H4 (cell line): ENCODE measurements around the gene FGD1. TPM values are rescaled to one million over a fixed set of nuclear protein-coding genes. Genes with fewer than 3 reads are reported as not detected.

ENCODE experiments used
- DNase-seq: peaks from one replicate; pipeline ENCODE4 v3.0.0-alpha.2; 2015; ENCODE audit warnings: low spot score
- total RNA-seq: library from RNA; depleted of rRNA; stranded (reverse); fragments of >200 nt; shearing (Covaris generic); gene quantifications from 2 replicates; pipeline ENCODE4 v1.2.3, GENCODE V29; 2014

FGD1 gene
- total RNA-seq, 1 experiment from 2014 or later: 4.1 TPM

DNA sequence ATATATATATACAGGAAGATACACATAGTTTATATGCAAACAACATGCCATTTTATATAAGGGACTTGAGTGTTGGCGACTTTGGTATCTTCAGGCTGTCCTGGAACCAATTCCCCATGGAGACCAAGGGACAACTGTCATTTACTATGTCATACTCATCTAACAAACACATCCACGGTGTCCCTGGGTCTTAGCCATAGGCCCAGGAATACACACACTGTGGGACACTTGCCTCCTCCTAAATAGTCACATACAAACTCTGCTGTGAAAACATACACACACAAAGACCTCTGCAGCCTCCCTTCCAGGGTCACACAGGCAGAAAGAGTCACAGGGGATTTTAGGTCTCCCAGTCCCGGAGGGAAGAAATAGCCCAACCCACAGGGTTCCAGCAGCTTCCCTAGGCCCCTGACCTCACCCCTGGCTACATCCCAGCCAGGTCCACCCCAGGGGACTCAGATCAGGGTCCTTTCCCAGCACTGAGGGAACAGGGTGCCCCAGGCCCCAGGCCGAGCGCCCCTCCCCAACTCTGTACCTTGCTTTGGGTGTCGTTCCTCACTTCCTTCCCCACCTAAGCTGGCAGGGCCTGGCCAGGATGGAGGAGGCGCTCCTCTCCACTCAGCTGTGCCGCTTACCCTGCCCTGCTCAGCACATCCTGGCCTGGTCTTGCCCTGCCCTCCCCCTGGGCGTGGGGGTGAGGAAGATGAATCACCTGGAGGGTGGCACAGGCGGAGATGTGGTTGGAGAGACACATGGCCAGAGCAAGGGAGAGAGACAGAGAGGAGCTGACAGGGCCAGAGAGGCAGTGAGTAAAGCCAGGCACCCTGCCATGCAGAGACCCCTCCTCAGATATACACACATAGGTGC, 21.8 kb downstream of the FGD1 start:
- DNase-seq: peak; percentile 21

DNA sequence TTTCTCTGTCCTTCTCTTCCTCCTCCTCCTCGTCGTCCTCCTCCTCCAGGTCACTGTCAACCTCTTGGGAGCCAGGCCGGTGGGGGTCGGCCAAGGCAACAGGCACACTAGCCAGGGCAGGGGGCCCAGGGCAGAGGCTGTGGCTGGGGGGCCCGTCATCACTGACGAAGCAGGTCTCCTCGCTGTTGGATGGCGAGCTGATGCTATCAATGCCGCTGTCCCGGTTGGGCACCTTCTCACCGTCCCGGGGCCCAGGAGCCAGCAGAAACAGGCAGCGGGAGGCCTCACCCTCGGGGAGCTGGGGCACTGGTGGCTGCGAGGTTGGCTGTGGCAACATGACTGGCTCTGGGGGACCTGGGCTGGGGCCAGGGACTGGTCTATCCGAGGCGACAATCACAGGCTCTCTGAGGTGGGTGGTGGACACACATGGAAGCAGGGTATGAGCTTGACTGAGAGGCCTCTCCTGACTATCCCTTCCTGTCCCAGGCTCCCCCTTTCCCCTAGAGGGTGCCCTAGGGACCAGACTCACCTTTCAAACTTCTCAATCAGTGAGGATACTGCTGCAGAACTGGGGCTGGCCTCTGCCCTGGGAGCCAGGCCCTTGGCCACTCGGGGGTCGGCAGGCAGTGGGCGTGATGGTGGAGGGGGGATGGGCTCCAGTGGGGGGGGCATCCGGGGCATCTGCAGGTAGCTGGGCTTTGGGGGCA, 25.8 kb downstream of the FGD1 start:
- no peak for DNase-seq

DNA sequence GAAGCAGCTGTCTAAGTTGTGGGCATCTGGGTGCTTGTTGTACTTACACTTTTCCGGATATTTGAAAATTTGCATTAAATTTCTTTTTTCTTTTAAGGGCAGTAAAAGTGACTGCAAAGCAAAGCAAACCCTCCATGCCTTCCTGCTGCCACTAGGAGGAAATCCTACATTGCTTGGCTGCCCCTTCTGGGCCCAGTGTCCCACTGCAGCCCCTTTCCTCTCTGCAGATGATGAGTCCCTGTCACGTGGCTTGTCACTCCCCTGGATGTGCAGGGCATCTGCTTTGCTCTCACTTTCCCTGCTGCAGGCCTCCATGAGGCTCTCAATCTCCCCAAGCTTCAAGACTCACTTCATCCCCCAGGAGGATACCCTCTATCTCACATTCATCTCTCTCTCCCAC, 43.1 kb downstream of the FGD1 start:
- no peak for DNase-seq

DNA sequence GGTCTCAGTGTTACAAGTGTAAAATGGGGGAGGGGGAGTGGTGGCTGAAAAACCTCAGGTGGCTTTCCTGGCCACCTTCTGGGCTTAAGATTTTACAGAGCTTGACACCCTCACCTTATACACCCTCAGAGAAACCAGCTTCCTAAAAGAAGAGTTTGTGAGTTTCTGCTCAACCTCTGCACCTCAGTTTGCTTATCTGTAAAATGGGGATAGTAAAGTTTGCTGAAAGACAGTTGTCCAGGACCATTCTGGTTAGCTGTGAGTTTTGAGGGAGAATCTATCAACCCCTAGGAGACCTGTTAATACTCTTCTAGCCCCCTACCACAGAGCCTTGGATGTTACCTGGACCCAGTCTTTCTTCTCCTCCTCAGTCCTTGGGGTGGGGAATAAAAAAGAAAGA, 46.1 kb downstream of the FGD1 start:
- no peak for DNase-seq

DNA sequence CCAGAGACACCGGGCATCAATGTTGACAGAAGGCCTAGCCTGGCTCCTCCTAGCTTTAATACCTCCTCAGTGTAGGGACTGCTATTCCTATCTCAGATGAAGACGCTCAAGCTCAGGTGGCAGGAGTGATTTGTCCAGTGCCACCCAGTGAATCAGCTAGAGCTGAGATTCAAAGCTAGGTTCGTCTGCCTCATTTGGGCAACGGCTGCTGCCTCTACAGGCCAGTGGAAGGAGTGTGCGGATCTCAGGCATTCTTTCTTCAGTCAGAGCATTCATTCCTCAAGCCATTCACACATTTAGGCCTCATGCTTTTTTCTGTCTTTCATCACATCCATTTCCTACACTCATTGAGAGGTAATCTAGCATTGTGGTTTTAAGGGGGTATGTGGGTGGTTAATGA, 48.6 kb downstream of the FGD1 start:
- DNase-seq: no peak

DNA sequence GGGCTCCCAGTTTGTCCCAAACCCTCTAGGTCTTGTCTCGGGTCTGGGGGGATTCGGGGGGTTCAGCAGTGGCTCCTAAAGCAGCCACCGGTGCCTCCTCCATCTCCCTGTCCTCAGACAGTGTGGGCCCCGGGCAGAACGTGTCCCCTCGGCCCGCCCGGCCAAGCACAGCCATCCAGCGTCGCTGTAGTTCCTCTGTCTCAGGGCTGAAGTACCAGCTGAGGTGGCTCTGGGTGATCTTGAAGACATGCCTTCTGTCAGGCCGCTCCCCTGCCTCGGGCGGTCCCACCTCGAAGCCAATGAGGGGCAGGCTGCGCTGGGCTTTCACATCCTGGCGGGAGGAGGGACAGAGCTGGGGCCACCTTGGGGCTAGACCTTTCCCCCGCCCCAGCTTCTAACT, 50.0 kb downstream of the FGD1 start:
- DNase-seq: no peak

DNA sequence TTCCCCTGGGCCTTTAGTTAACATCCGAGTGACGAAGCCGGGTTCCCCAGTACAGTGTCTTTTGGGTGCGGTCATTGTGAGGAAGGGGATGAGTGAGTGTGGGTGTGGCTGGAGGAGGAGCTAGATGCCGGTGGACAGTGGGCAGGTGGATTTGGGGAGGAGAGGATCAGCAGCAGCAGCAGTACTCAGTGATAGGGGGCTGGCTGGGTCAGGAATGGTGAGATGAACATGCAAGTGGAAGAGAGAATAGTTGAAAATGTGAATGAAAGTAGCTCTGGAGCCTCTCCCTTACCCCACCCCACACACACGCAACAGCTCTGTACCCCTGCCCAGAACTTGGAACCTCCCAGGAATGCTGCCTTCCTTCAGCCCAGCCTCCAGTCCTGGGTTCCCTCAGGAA, 51.3 kb downstream of the FGD1 start:
- DNase-seq: no peak

DNA sequence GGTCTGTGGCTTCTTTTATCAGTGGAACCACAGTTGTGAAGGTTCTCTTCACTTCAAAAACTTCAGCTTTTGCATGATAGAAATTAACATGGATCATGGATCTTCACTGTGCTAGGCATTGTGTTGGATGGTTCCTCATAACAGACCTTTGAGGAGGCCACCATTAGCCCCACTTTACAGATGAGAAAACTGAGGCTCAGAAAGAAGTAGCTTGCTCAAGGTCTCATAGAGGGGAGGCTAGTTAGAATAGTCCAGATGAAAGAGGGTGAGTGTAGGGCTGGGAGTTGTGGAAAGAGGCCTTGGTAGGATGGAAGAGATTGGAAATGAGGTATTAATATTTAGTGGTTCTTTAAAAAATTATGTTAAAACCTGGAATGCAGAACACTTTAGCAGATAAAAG, 53.2 kb downstream of the FGD1 start:
- DNase-seq: no peak

DNA sequence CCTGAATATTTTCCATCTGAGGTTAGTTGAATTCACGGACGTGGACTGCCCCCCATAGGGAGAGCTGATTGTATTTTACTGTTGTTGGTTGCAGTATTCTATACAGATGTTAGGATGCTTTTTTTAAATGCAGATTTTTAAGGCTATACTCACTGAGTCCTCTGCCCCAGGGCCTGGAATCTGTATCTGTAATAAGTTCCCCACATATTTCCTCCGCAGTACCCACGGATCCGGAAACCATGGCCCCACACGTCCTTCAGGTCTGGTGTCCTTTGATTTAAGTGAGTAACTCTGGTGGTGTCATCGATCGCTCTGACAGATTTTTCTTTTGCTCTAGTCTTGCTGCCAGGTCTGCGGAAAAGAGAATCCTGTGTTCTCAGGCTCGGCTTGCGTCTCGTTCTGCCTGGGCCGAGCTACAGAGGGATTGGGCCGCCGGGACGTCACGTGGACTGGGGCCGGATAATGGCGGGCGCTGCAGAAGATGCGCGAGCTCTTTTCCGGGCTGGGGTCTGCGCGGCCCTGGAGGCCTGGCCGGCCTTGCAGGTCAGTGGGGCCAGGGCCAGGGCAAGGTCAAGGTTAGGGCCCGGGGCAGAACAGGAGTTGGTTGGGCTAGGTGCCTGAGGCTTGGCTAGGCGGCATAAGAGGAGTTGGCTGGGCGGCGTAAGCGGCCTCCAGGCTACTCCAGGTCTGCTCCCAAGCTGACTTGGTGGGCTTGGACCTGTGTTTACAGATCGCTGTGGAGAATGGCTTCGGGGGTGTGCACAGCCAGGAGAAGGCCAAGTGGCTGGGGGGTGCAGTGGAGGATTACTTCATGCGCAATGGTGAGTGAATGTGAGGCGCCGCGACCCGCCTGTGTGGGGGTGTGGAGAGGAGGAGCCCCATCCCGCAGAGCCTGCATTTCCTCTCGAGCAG, 55.8 kb downstream of the FGD1 start, which contains the start of gene TSR2:
TSS of gene TSR2 (plus strand) at position 445 of the 912 bp plus-strand sequence. CDS start at position 463, 18 bp downstream.
- DNase-seq: peak; percentile 86

DNA sequence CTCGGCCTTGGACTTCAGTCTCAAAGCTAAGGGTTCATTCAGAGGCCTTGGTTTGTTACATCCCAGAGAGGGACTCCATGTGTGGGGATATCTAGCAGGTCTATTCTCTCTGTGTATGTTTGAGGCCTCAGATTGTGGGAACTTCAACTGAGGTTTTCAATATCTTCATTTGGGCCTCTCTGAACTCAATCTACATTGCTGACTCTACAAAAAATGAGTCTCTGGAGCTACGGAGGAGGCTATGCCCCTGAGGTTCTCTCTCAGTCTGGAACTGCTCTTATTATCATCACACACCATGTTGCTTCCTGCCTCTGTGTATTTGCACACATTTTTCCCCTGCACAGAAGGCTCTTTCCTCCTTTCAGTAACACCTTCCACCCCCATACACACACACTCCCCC, 60.9 kb downstream of the FGD1 start:
- no peak for DNase-seq

DNA sequence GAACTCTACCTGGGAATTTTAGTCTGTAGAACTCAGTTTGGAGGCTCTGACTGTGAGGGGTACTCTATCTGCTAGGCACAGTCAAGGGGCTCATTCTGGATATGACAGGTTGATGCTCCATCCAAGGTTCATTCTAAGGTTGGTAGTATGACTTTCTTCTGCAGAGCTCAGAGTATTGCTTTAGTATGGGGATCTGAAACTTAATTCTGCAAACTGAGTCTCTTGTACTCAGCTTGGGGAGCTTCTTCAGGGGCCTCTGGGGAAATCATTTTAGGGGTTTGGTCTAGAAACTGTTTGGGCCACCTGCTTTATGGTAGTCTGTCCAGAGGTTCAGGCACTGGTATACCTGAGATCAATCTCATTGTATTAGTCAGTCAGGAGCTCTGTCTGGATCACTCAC, 65.5 kb downstream of the FGD1 start:
- DNase-seq: no peak

DNA sequence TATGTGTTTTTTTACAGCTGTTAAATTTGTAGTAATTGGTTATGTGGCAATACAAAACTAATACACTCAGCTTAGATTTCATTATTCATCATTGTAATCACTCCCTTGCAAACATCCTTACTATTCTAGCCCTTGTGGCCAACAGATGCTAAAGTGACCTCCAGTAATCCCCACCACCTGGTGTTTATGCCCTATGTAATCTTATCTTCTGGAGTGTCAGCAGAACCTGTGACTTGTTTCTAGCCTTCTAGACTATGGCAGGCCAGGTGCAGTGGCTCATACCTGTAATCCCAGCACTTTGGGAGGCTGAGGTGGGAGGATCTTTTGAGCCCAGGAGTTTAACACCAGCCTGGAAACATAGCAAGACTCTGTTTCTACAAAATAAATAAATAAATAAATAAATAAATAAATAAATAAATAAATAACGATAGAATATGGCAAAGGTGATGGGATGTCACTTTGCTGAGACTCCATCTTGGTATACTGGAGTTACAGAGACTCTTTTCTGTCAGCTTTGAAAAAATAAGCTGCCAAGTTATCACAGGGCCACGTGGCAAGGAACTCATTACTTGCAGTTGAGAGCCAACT, 68.1 kb downstream of the FGD1 start:
- no peak for DNase-seq

DNA sequence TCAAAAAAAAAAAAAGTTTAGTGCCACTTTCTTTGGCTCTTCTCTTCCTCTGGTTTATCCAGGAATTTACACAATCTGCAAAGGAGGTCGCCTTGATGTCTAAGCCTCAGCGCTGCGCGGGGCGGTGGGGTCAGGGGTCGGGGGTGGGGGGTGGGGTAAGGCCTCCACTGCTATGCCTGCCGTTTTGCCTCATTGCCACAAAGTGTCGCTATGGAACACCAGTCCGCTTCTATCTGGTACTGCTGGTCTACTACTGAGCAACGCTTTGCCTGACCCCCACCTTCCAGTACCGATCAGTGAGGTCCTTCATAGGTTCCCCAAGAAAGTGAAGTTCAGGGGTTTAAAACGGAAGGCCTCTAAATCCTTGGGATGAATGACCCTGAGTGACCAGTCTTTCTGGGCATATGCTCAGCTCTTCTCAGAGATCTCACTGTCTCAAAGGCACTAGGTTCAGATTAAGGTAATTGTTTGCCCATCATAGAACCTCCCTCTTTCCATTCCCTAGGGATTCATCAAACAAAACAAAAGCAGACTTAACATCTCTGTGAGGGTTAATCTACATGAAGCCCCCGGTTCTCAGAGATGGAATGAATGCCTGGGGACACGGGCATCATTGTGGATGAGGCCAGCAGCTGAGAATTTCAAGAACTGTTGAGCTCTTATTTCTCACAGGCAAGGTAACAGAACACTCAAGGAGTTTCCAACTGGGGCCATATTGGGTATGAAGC, 72.7 kb downstream of the FGD1 start:
- DNase-seq: no peak

DNA sequence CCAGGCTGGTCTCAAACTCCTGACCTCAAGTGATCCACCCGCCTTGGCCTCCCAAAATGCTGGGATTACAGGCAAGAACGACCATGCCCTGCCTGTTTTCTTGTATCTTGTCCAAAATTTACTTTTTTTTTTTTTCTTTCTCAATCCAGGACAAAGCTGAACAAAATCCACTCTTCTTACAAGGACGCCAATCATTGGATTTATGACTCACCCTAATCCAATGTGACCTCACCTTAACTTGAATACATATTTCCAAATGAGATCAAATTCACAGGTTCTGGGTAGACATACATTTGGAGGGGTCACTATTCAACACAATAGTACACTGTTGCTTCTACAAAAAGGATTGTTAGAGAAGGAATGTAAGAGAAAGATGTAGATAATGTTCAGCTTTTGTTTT, 73.9 kb downstream of the FGD1 start:
- DNase-seq: no peak

DNA sequence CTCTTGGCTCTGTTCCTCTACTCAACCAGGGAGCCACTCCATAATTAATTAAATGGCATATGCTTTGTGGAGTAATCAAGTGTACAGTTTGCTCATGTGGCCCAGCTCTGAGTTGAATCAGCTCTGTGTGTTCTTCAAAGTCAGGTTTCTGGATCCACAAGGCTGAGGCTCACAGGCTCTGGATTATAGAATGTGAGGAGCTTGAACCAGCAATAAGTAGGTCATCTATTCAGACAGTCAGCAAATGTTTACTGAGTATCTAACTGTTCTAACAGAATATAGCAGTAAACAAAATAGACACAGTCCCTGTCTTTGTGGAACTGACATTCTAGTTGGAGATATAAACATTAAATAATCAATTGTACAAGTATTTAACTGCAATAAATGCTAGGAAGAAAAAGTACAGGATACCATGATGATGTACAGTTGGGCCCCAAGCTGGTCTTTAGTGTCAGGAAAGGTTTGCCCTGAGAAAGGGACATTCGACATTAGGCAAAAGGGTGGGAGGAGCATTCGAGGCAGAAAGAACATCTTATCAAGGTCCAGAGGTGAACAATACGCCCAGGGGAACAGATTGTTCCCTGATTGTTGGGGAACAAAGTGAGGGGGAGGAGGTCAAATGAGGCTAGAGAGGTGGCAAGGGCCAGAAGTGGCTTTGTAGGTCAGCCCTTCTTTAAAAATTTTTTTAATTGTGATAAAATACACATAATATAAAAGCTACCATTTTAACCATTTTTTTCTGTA, 76.3 kb downstream of the FGD1 start:
- DNase-seq: no peak

DNA sequence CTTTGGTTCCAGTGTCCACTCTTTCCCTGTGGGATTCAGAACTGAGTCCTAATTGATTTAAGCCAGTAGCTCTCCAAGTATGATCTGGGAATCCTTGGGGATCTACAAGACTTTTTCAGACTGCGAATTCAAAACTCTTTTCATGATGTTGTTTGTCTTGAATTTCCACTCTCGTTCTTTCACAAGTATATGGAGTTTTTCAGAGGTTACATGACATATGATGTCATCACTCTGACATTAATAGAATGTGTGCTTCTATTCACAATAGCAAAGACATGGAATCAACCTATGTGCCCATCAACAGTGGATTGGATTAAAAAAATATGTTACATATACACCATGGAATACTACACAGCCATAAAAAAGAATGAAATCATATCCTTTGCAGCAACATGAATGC, 79.1 kb downstream of the FGD1 start:
- DNase-seq: no peak

DNA sequence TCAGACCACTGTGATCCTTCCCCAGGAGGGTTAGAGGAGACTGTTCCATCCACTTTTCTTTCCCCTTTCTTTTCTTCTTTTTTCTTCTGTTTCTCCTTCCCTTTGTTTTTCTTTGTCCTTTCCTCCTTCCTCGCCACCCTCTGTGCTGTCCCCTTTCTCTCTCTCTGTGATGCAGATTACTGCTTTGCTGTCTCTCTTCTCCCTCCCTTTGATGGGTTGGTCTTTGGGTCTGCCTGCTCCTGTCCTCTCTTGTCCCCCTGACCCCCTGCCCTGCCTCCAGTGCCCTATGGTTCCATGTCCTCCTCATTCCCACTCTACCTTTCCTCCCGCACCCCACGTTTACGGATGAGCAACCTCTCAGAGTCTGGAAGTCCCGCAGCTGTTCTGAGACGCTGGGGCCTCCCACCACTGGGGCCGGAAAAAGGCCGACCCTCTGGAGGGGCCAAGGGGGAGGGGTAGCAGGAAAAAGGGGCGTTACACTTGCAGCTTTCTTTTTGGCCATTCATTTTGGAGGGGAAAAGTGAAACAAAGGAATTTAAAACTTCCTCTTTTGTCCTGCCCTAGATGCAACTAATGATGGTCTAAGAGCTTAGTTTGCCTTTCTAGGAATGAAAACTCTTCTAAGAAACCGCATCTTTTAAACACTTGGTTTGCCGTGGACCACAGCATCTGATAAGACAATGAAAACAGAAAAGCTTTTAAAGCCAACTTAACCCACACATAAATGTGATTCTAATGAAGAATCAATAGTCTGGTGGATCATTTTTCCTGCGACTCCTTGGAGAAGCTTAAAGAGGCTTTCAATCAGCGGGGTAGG, 80.3 kb downstream of the FGD1 start:
- peak; percentile 36 for DNase-seq

DNA sequence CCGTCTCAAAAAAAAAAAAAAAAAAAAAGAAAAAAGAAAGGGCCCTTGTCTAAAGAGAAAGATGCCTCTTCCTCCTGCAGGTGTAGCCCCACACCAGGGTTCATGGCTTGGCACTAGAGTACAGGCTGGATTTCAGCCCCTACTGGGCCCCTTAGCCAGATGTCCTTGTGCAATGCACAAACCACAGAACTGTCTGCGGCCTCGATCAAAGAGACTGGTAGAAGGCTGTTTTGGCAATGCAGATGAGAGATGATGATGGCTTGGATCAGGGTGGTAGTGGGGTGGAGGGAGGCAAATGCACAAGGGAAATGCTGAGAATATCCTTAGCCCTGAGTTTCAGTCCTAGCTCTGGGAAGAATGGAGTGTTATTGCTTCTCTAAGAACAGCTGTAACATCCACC, 82.3 kb downstream of the FGD1 start:
- no peak for DNase-seq

DNA sequence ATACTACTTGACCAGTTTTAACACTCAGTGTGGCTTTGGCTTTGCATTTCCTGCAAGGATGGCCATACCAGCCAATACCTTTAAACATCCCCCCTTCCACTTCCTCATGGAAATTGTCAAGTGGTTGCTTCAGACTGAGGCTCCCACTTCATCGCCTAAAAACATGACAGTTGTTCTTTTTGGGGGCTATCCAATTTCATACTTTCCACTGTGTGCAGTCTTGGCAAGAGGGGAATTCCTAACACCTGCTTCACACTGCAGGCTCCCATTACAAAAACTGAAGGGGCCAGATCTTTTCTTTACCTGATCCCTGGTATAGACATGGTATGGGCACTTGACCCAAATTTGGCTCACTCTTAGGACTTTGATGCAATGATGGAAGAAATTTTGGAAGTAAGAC, 84.3 kb downstream of the FGD1 start:
- no peak for DNase-seq
